Activated naive CD4-positive, alpha-beta T cell treated with anti-CD3 and anti-CD28 coated beads for 36 hours (primary cell): ENCODE measurements around the gene MYL10. TPM values are rescaled to one million over a fixed set of nuclear protein-coding genes. Genes with fewer than 3 reads are reported as not detected.

ENCODE experiments used
- CTCF ChIA-PET: fragments of 350-600 bp; sonication (Branson Sonifier 250); formaldehyde crosslinking; loops from one replicate; lab custom pipeline; 2021; ENCODE audit warnings: antibody characterized with exemption; lab: Charles Lee
- DNase-seq: peaks from one replicate; pipeline ENCODE4 v3.0.0-alpha.2; 2020
- H3K27ac Mint-ChIP-seq: one replicate; pipeline ENCODE4 v1.8.0; 2021; ENCODE audit warnings: mild to moderate bottlenecking, mixed read lengths
- H3K27me3 Mint-ChIP-seq: one replicate; pipeline ENCODE4 v1.8.0; 2021; ENCODE audit warnings: low read depth, mixed read lengths
- H3K36me3 Mint-ChIP-seq: one replicate; pipeline ENCODE4 v1.8.0; 2021; ENCODE audit warnings: low read depth, mixed read lengths
- H3K4me1 Mint-ChIP-seq: one replicate; pipeline ENCODE4 v1.8.0; 2021; ENCODE audit warnings: low read depth, mixed read lengths
- H3K4me3 Mint-ChIP-seq: one replicate; pipeline ENCODE4 v1.8.0; 2021; ENCODE audit warnings: mild to moderate bottlenecking, moderate library complexity, mixed read lengths
- H3K9me3 Mint-ChIP-seq: one replicate; pipeline ENCODE4 v1.8.0; 2021; ENCODE audit warnings: mixed read lengths
- intact Hi-C: fragments of 100-400 bp; cut with micrococcal nuclease; formaldehyde crosslinking; loops from one replicate; pipeline ENCODE4 v1.15.1; 2023
- total RNA-seq, 2 experiments: library from RNA; stranded (reverse); gene quantifications; one replicate each; pipeline ENCODE4 v1.2.3, GENCODE V29; 2021

Gene MYL10
- total RNA-seq, 2 experiments from 2014 or later, result not detected

DNA sequence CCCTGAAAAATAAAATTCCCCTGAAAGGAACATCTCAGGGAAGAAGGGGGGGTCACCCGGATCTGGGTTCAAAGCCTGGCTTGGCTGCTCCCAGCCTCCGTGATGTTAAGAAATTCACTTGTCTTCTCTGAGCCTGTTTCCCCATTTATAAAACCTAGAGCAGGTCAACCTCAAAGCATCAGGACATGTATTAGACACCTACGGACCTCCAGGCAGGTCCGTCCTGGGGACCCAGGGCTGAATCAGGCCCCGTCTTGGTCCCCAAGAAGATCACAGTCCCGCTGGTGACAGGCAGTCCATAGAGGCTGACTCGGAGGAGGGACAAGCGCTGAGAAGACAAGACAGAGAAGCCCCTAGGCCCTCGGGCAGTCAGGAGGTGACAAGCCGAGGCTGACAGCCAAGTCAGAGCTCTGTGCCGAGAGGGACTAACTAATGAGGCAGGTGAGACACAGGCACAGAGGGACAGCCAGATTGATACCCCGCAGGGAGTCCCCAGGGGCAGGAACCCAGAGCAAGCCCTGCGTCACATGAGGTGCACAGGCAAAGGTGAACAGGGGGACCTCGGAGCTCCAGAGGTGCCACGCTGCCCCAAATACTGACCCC is 2.9 kb downstream of the MYL10 start:
- no peaks in the 10 kb centered on the region for H3K9me3 Mint-ChIP-seq
- no peaks in the 10 kb centered on the region for H3K4me1 Mint-ChIP-seq
- intact Hi-C loops, result no loop called here
- no peak overlapping the region for H3K4me3 Mint-ChIP-seq
- peaks cover 12% of the 10 kb centered on the region for H3K27me3 Mint-ChIP-seq
- CTCF ChIA-PET, result interaction anchor here (0.5 kb wide), 1 partner anchor 16 kb away, joined by 3 read pairs; no protein-coding TSS in a partner anchor
- no peaks in the 10 kb centered on the region for H3K36me3 Mint-ChIP-seq
- no peak overlapping the region for H3K27ac Mint-ChIP-seq
- DNase-seq, result no peak

DNA sequence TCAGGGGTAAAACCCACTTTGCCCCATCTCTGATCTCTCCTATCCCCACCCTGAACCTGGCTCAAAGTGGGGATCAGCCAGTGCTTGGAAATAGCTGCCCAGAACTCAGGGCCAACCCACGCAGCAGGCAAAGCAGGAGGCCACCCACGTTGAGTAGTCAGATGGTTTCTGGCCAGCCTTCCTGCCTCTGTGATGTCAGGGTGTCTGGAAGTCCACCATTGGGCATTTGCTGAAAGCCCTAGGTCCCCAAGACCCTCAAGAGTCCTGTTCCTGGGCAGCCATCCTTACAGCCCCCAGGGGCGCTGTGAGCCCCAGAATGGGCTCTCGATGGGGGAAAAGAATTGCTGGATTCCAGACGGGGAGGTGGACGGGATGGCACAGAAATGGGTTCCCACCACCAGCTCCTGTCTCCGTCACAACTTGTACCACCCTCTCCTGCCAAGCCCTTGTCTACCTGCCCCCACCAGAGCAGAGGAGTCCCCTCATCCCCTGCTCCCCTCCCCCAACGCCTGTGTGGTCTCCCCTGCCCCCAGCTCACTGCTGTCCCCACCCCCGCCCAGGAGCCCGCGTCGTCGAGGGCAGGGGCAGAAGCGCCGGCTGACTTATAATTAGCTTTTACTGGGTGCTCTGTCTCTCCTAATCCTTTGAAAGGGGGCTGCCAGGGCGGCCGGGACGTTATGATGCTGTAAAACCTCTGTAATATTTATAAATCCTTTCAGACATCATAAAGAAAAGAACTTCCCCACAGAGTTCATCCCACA is 3.9 kb downstream of the MYL10 start:
- H3K27me3 Mint-ChIP-seq, result peaks cover 12% of the 10 kb centered on the region
- H3K9me3 Mint-ChIP-seq, result no peaks in the 10 kb centered on the region
- no peak overlapping the region for H3K27ac Mint-ChIP-seq
- intact Hi-C loops, result no loop called here
- H3K36me3 Mint-ChIP-seq, result no peaks in the 10 kb centered on the region
- no peak for DNase-seq
- no peak overlapping the region for H3K4me3 Mint-ChIP-seq
- H3K4me1 Mint-ChIP-seq, result no peaks in the 10 kb centered on the region
- CTCF ChIA-PET, result no interaction called here

DNA sequence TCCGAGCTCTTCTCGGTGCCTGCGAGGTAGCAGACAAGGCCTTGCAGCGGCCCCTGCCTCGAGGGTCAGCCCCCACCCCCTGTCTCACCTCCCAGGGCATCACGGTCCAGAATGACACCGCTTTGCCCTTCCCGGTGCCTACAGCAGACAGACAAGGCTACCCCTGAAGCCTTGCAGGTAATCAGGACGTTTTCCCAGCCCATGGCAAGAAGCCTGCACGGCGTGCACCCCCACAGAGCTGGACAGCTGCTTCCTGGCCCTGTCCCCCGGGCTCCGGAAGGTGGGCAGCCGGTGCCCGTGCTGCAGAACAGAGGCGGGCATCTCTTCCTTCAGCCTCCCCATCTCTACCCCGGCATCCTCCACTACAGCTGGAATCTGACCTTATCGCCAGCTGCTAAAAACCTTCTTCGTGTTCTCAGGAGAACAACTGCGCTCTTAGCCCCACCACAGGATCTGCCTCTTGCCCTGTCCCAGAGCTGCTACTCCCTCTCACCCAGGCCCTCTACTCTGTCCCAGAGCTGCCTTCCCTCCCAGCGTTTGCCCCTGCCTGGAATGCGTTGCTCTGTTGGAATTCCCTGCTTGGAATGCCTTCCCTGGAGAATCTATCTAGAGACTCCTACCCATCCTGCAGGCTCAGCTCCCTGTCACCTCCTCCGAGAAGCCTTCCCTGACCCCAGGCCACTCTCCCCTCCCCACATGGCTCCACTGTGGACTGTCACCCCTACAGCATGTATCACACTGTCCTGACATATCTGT is 4.7 kb downstream of the MYL10 start:
- DNase-seq, result no peak
- H3K9me3 Mint-ChIP-seq, result no peaks in the 10 kb centered on the region
- H3K4me1 Mint-ChIP-seq, result no peaks in the 10 kb centered on the region
- no peak overlapping the region for H3K27ac Mint-ChIP-seq
- intact Hi-C loops, result no loop called here
- H3K4me3 Mint-ChIP-seq, result no peak overlapping the region
- CTCF ChIA-PET, result no interaction called here
- H3K36me3 Mint-ChIP-seq, result no peaks in the 10 kb centered on the region
- H3K27me3 Mint-ChIP-seq, result peaks cover 12% of the 10 kb centered on the region

GRCh38 chr7:101622609-101623173 is 6.4 kb downstream of the MYL10 start:
- H3K4me1 Mint-ChIP-seq, result no peaks in the 10 kb centered on the region
- no peaks in the 10 kb centered on the region for H3K9me3 Mint-ChIP-seq
- no peak for DNase-seq
- CTCF ChIA-PET, result no interaction called here
- peaks cover 12% of the 10 kb centered on the region for H3K27me3 Mint-ChIP-seq
- H3K4me3 Mint-ChIP-seq, result no peak overlapping the region
- H3K36me3 Mint-ChIP-seq, result no peaks in the 10 kb centered on the region
- no peak overlapping the region for H3K27ac Mint-ChIP-seq
- intact Hi-C loops, result no loop called here

DNA sequence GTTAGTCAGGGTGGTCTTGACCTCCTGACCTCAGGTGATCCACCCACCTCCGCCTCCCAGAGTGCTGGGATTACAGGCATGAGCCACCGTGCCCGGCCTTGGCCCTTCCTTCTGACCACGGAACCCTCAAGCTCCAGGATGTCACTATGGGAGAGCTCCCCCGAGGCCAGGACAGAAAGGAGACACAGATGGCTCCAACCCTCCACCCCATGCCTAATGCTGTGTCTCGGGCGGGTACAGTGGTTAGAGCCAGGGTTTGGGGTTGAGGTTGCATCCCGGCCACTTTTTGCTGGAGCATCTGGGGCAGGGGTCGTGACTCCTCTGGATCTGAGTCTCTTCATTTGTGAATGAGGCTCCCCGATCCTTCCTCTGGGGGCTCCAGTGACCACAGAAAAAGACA is 8.1 kb downstream of the MYL10 start:
- H3K4me1 Mint-ChIP-seq, result no peaks in the 10 kb centered on the region
- H3K27ac Mint-ChIP-seq, result no peak overlapping the region
- H3K36me3 Mint-ChIP-seq, result no peaks in the 10 kb centered on the region
- no peak overlapping the region for H3K4me3 Mint-ChIP-seq
- intact Hi-C loops, result no loop called here
- H3K27me3 Mint-ChIP-seq, result peaks cover 12% of the 10 kb centered on the region
- CTCF ChIA-PET, result no interaction called here
- no peaks in the 10 kb centered on the region for H3K9me3 Mint-ChIP-seq
- no peak for DNase-seq

DNA sequence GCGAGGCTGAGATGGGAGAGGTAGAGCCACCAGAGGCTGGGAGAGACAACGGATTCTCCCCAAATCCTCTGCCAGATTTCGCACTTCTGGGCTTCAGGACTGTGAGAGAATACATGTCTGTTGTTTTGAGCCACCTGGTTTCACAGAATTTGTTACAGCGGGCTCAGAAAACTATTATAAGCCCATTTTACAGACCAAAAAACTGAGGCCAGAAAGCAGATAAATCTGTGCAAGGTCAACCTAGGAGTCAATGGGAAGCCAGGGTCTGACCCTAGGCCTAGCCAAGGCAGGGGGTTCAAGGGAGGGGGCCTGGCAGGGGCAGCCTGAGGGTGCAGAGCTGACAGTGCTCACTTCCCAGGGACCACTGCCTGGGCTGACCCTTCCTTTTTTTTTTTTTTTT is 8.7 kb downstream of the MYL10 start:
- no peaks in the 10 kb centered on the region for H3K4me1 Mint-ChIP-seq
- no peaks in the 10 kb centered on the region for H3K9me3 Mint-ChIP-seq

GRCh38 chr7:101618916-101619315 is 10.2 kb downstream of the MYL10 start:
- Mint-ChIP-seq H3K4me1 (no peaks in the 10 kb centered on the region), H3K4me3 (no peak overlapping the region), H3K27me3 (no peaks in the 10 kb centered on the region), H3K27ac (no peak overlapping the region), H3K9me3 (no peaks in the 10 kb centered on the region), H3K36me3 (no peaks in the 10 kb centered on the region)
- DNase-seq, result no peak
- intact Hi-C loops, result no loop called here
- CTCF ChIA-PET, result interaction anchor here (1.0 to 1.1 kb wide), 2 partner anchors 16 to 19 kb away, joined by 3 read pairs; no protein-coding TSS in a partner anchor

More for the DNA sequence above, 8.7 kb downstream of the MYL10 start:
- intact Hi-C loops, result no loop called here
- CTCF ChIA-PET, result no interaction called here
- Mint-ChIP-seq H3K36me3 (no peaks in the 10 kb centered on the region), H3K4me3 (no peak overlapping the region), H3K27me3 (peaks cover 12% of the 10 kb centered on the region), H3K27ac (no peak overlapping the region)
- DNase-seq, result no peak

- Mint-ChIP-seq H3K36me3 (no peaks in the 10 kb centered on the region), H3K4me3 (no peak overlapping the region), H3K27ac (no peak overlapping the region), H3K4me1 (no peaks in the 10 kb centered on the region), H3K27me3 (no peaks in the 10 kb centered on the region), H3K9me3 (no peaks in the 10 kb centered on the region)
- CTCF ChIA-PET, result interaction anchor here (1.0 to 1.1 kb wide), 2 partner anchors 15 to 19 kb away, joined by 3 read pairs; no protein-coding TSS in a partner anchor
- intact Hi-C loops, result no loop called here
- DNase-seq, result no peak
These were observed 10.8 kb downstream of the MYL10 start for GRCh38 chr7:101618207-101618839.

GRCh38 chr7:101617451-101618206 is 11.5 kb downstream of the MYL10 start:
- H3K36me3 Mint-ChIP-seq, result no peaks in the 10 kb centered on the region
- H3K27me3 Mint-ChIP-seq, result no peaks in the 10 kb centered on the region
- no peak overlapping the region for H3K27ac Mint-ChIP-seq
- no peak for DNase-seq
- intact Hi-C loops, result no loop called here
- no peaks in the 10 kb centered on the region for H3K4me1 Mint-ChIP-seq
- CTCF ChIA-PET, result no interaction called here
- H3K9me3 Mint-ChIP-seq, result no peaks in the 10 kb centered on the region
- no peak overlapping the region for H3K4me3 Mint-ChIP-seq

GRCh38 chr7:101615446-101615845 is 13.7 kb downstream of the MYL10 start:
- H3K27ac Mint-ChIP-seq, result no peak overlapping the region

DNA sequence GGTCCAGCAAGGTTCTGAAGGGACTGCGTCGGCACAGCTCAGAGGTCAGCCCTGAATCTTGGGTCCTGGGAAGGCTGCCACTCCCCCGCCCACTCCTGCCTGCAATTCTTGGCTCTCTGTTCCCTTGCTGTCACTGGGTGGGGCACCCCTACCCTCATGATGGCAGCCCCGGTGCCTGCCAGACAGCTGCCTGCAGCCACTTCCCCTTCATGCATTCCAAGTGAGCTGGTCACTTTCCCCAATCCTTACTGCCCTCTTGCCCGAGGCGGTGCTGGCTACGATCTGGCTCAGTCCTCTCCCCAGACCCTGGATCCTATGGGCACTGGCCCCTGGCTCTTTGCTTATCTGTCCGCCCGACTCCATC is 14.2 kb downstream of the MYL10 start:
- CTCF ChIA-PET, result interaction anchor here (4.3 kb wide), 1 partner anchor 12 kb away, joined by 20 read pairs; no protein-coding TSS in a partner anchor
- no peak for DNase-seq
- Mint-ChIP-seq H3K36me3 (no peaks in the 10 kb centered on the region), H3K4me3 (no peak overlapping the region), H3K27me3 (no peaks in the 10 kb centered on the region), H3K27ac (no peak overlapping the region), H3K4me1 (no peaks in the 10 kb centered on the region), H3K9me3 (no peaks in the 10 kb centered on the region)
- intact Hi-C loops, result no loop called here

More at GRCh38 chr7:101615446-101615845, 13.7 kb downstream of the MYL10 start:
- H3K36me3 Mint-ChIP-seq, result no peaks in the 10 kb centered on the region
- H3K27me3 Mint-ChIP-seq, result no peaks in the 10 kb centered on the region
- CTCF ChIA-PET, result interaction anchor here (4.3 kb wide), 1 partner anchor 12 kb away, joined by 20 read pairs; no protein-coding TSS in a partner anchor
- no peak for DNase-seq
- no peaks in the 10 kb centered on the region for H3K9me3 Mint-ChIP-seq
- no peaks in the 10 kb centered on the region for H3K4me1 Mint-ChIP-seq
- H3K4me3 Mint-ChIP-seq, result no peak overlapping the region
- intact Hi-C loops, result no loop called here
